ENCODE results near the gene CNTN4. TPM values are rescaled to one million over a fixed set of nuclear protein-coding genes. Genes with fewer than 3 reads are reported as not detected.

Gene CNTN4
- polyA plus RNA-seq, 1 donor (not counting 4 experiments of a cell fraction or from before 2014, with no cell fraction given) = not detected

DNA sequence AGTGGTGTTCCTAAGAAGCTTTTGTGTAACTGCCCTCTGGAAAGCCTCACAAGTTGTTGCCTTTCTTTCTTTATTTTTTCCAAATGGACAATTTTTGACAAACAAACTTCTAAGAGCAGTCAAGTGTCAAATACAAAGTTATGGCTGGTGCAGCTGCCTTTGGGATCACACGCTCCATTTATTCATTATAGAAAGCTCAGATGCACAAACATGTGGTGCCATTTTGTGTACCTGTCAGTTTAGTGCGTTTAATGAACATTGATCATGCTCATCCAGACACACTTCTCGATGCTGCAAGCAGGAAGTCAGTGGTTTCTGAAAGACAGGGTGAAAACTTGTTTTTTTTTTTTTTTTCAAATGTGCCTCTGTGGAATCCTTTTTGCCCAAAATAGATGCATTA lies 324.5 kb downstream of the CNTN4 start:
- Histone ChIP-seq H3K9ac (ENCODE audit: control insufficient read depth, extremely low read depth, insufficient read depth, low read length) (no peak overlapping the region), H3K9me3 (ENCODE audit: control insufficient read depth, low read depth, low read length) (no peaks in the 10 kb centered on the region), H3K36me3 (ENCODE audit: control insufficient read depth in 2 of 2, extremely low read depth in 1 of 2, insufficient read depth in 2 of 2, low read length in 2 of 2) (no peaks in the 10 kb centered on the region), H3K27me3 (ENCODE audit: control insufficient read depth, extremely low read depth, insufficient read depth, low read length) (no peaks in the 10 kb centered on the region), H2AFZ (ENCODE audit: control insufficient read depth, low read length) (no peak overlapping the region), H3K4me2 (ENCODE audit: control insufficient read depth, extremely low read depth, insufficient read depth, low read depth, low read length) (no peak overlapping the region), H4K20me1 (ENCODE audit: control insufficient read depth, extremely low read depth, insufficient read depth, low read length) (no peaks in the 10 kb centered on the region), H3K27ac (ENCODE audit: control insufficient read depth, insufficient read depth, low read length) (no peak overlapping the region), H3K9me1 (ENCODE audit: control insufficient read depth, extremely low read depth, insufficient read depth, low read length) (no peaks in the 10 kb centered on the region), H3K79me2 (ENCODE audit: control insufficient read depth, insufficient read depth, low read length) (no peaks in the 10 kb centered on the region), H3K4me1 (ENCODE audit: control insufficient read depth, extremely low read depth, insufficient read depth, low read length) (no peaks in the 10 kb centered on the region), H3K4me3 (ENCODE audit: control insufficient read depth in 2 of 3, extremely low read depth in 1 of 3, insufficient read depth in 2 of 3, low read depth in 1 of 3, low read length in 3 of 3) (no peak overlapping the region)
- dilution Hi-C loops (cut with MboI; ENCODE audit: extremely low pct_ligation_motif_present, low sequenced_read_pairs) = no loop called here
- TF ChIP-seq, protein P1, sequence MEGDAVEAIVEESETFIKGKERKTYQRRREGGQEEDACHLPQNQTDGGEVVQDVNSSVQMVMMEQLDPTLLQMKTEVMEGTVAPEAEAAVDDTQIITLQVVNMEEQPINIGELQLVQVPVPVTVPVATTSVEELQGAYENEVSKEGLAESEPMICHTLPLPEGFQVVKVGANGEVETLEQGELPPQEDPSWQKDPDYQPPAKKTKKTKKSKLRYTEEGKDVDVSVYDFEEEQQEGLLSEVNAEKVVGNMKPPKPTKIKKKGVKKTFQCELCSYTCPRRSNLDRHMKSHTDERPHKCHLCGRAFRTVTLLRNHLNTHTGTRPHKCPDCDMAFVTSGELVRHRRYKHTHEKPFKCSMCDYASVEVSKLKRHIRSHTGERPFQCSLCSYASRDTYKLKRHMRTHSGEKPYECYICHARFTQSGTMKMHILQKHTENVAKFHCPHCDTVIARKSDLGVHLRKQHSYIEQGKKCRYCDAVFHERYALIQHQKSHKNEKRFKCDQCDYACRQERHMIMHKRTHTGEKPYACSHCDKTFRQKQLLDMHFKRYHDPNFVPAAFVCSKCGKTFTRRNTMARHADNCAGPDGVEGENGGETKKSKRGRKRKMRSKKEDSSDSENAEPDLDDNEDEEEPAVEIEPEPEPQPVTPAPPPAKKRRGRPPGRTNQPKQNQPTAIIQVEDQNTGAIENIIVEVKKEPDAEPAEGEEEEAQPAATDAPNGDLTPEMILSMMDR (optimal IDR thresholded peaks at IDR 0.05 in 1 of 3, IDR thresholded peaks at IDR 0.05 in 1 of 3, conservative IDR thresholded peaks at IDR 0.05 in 1 of 3; ENCODE audit: extremely low read depth in 1 of 3, insufficient read depth in 2 of 3, low read length in 3 of 3) = no peak
- TF ChIP-seq EZH2 (IDR thresholded peaks at IDR 0.05; ENCODE audit: low read length) = no peak
- no peak for FAIRE-seq
- no peak for DNase-seq (ENCODE audit: low read depth, low spot score)

DNA sequence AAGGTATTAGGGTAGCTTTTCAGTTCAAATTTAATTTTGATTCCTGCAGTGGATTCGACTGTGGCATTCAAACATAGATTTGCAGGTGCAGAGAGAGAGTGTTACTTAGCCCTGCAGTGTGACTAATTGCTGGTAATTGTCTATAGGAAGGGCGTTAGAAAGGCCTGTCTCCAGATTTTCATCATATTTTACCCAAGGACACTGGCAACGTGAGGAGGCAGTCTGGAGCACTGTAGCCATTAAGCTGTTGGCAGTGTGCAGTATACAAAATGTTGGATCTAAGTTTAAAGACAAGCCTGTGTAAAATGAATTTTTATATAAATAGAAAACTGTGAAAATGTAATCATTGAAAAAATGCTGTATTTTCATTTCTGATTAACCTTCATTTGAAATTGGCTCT lies 342.9 kb downstream of the CNTN4 start:
- Histone ChIP-seq H2AFZ (ENCODE audit: control insufficient read depth, low read length) (no peak overlapping the region), H3K4me3 (ENCODE audit: control insufficient read depth in 2 of 3, extremely low read depth in 1 of 3, insufficient read depth in 2 of 3, low read depth in 1 of 3, low read length in 3 of 3) (no peak overlapping the region), H3K4me2 (ENCODE audit: control insufficient read depth, extremely low read depth, insufficient read depth, low read depth, low read length) (no peak overlapping the region), H3K36me3 (ENCODE audit: control insufficient read depth in 2 of 2, extremely low read depth in 1 of 2, insufficient read depth in 2 of 2, low read length in 2 of 2) (no peaks in the 10 kb centered on the region), H4K20me1 (ENCODE audit: control insufficient read depth, extremely low read depth, insufficient read depth, low read length) (no peaks in the 10 kb centered on the region), H3K27ac (ENCODE audit: control insufficient read depth, insufficient read depth, low read length) (no peak overlapping the region), H3K9me1 (ENCODE audit: control insufficient read depth, extremely low read depth, insufficient read depth, low read length) (no peaks in the 10 kb centered on the region), H3K27me3 (ENCODE audit: control insufficient read depth, extremely low read depth, insufficient read depth, low read length) (no peaks in the 10 kb centered on the region), H3K79me2 (ENCODE audit: control insufficient read depth, insufficient read depth, low read length) (no peaks in the 10 kb centered on the region), H3K4me1 (ENCODE audit: control insufficient read depth, extremely low read depth, insufficient read depth, low read length) (no peaks in the 10 kb centered on the region), H3K9ac (ENCODE audit: control insufficient read depth, extremely low read depth, insufficient read depth, low read length) (no peak overlapping the region), H3K9me3 (ENCODE audit: control insufficient read depth, low read depth, low read length) (no peaks in the 10 kb centered on the region)
- no peak for DNase-seq (ENCODE audit: low read depth, low spot score)
- no peak for FAIRE-seq
- no peak for TF ChIP-seq EZH2 (IDR thresholded peaks at IDR 0.05; ENCODE audit: low read length)
- TF ChIP-seq, protein P1 (optimal IDR thresholded peaks at IDR 0.05 in 1 of 3, IDR thresholded peaks at IDR 0.05 in 1 of 3, conservative IDR thresholded peaks at IDR 0.05 in 1 of 3; ENCODE audit: extremely low read depth in 1 of 3, insufficient read depth in 2 of 3, low read length in 3 of 3) = no peak
- dilution Hi-C loops (cut with MboI; ENCODE audit: extremely low pct_ligation_motif_present, low sequenced_read_pairs) = no loop called here

All from keratinocyte (primary cell).